Neural cell (in vitro differentiated cells): Measurements from ENCODE around the gene SRSF2.

Experiments used
- EP300 ChIP-seq: fragments of 450-650 bp; conservative IDR thresholded peaks from 2 replicates; pipeline ENCODE4 v1.6.1; 2014; ENCODE audit warnings: antibody characterized with exemption, mild to moderate bottlenecking, moderate library complexity; ENCODE audit not compliant: poor library complexity, severe bottlenecking
- EZH2 ChIP-seq: fragments of 200-600, 300-800 bp; shearing (Covaris generic), sonication (generic); IDR thresholded peaks from 2 replicates; pipeline ENCODE4 v1.6.1; 2014; ENCODE audit warnings: antibody characterized with exemption, low read length, borderline replicate concordance, mild to moderate bottlenecking; ENCODE audit not compliant: insufficient read depth, poor library complexity, severe bottlenecking
- POLR2AphosphoS5 ChIP-seq: IDR thresholded peaks from 2 replicates; pipeline ENCODE4 v1.6.1; 2012
- RAD21 ChIP-seq: fragments of 450-650 bp; conservative IDR thresholded peaks from 2 replicates; pipeline ENCODE4 v1.6.1; 2014; ENCODE audit warnings: antibody characterized with exemption, mild to moderate bottlenecking, moderate library complexity
- SMC3 ChIP-seq: fragments of 450-650 bp; conservative IDR thresholded peaks from 2 replicates; pipeline ENCODE4 v1.6.1; 2014; ENCODE audit warnings: antibody characterized with exemption, mild to moderate bottlenecking, moderate library complexity; ENCODE audit not compliant: poor library complexity
- TAF1 ChIP-seq: IDR thresholded peaks from 2 replicates; pipeline ENCODE4 v1.6.1; 2012; ENCODE audit warnings: low read depth
- TF ChIP-seq, protein P1 (sequence below): fragments of 450-650 bp; IDR thresholded peaks from 2 replicates; pipeline ENCODE4 v1.5.1; 2014; ENCODE audit warnings: antibody characterized with exemption, mild to moderate bottlenecking, moderate library complexity; ENCODE audit not compliant: poor library complexity, severe bottlenecking

DNA sequence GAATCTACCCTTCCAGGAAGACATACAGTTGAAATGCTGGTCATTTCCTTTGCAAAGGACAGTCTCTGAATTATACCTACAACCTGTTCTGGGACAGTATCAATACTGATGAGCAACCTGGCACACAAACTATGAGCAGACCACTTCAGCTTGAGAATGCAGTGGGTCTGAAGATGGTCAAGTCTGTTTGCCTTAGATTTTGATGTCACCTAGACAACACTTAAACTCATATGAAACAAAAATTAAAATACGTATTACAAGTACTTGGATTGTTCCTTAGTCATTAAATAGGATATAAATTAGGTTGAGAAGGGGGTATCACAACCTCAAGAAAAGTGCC lies 3.5 kb downstream of the SRSF2 start:
- TF ChIP-seq EZH2 (no peak), TAF1 (no peak), SMC3 (no peak), EP300 (no peak), POLR2AphosphoS5 (no peak), RAD21 (no peak)
- TF ChIP-seq, protein P1, sequence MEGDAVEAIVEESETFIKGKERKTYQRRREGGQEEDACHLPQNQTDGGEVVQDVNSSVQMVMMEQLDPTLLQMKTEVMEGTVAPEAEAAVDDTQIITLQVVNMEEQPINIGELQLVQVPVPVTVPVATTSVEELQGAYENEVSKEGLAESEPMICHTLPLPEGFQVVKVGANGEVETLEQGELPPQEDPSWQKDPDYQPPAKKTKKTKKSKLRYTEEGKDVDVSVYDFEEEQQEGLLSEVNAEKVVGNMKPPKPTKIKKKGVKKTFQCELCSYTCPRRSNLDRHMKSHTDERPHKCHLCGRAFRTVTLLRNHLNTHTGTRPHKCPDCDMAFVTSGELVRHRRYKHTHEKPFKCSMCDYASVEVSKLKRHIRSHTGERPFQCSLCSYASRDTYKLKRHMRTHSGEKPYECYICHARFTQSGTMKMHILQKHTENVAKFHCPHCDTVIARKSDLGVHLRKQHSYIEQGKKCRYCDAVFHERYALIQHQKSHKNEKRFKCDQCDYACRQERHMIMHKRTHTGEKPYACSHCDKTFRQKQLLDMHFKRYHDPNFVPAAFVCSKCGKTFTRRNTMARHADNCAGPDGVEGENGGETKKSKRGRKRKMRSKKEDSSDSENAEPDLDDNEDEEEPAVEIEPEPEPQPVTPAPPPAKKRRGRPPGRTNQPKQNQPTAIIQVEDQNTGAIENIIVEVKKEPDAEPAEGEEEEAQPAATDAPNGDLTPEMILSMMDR, result no peak
